ENCODE data around the gene DCC.

The DCC gene

GRCh38 chr18:53191634-53192033 is 851.6 kb downstream of the DCC start:
- H3K4me3 ChIP-seq (ENCODE audit: low read depth, low read length) = no peak overlapping the region
- DNase-seq (ENCODE audit: low read depth) = no peak

GRCh38 chr18:53193870-53194269 is 853.9 kb downstream of the DCC start:
- DNase-seq (ENCODE audit: low read depth) = no peak
- H3K4me3 ChIP-seq (ENCODE audit: low read depth, low read length) = no peak overlapping the region

GRCh38 chr18:53219853-53220252 is 879.9 kb downstream of the DCC start:
- no peak for DNase-seq (ENCODE audit: low read depth)
- H3K4me3 ChIP-seq (ENCODE audit: low read depth, low read length) = no peak overlapping the region

- H3K4me3 ChIP-seq (ENCODE audit: low read depth, low read length) = no peak overlapping the region
- no peak for DNase-seq (ENCODE audit: low read depth)
These were observed 884.3 kb downstream of the DCC start for GRCh38 chr18:53224128-53224778.

- H3K4me3 ChIP-seq (ENCODE audit: low read depth, low read length) = no peak overlapping the region
These were observed 885.7 kb downstream of the DCC start for GRCh38 chr18:53225567-53226325.

GRCh38 chr18:53234610-53235009 is 894.6 kb downstream of the DCC start:
- no peak for DNase-seq (ENCODE audit: low read depth)
- H3K4me3 ChIP-seq (ENCODE audit: low read depth, low read length) = no peak overlapping the region

More at GRCh38 chr18:53225567-53226325, 885.7 kb downstream of the DCC start:
- no peak for DNase-seq (ENCODE audit: low read depth)

- no peak overlapping the region for H3K4me3 ChIP-seq (ENCODE audit: low read depth, low read length)
These were observed 901.2 kb downstream of the DCC start for GRCh38 chr18:53241161-53241560.

GRCh38 chr18:53253789-53254188 is 913.8 kb downstream of the DCC start:
- no peak for DNase-seq (ENCODE audit: low read depth)
- H3K4me3 ChIP-seq (ENCODE audit: low read depth, low read length) = no peak overlapping the region

More at GRCh38 chr18:53241161-53241560, 901.2 kb downstream of the DCC start:
- DNase-seq (ENCODE audit: low read depth) = no peak

- no peak overlapping the region for H3K4me3 ChIP-seq (ENCODE audit: low read depth, low read length)
- no peak for DNase-seq (ENCODE audit: low read depth)
These were observed 914.3 kb downstream of the DCC start for GRCh38 chr18:53254265-53254664.

- no peak for DNase-seq (ENCODE audit: low read depth)
- no peak overlapping the region for H3K4me3 ChIP-seq (ENCODE audit: low read depth, low read length)
These were observed 921.2 kb downstream of the DCC start for GRCh38 chr18:53261241-53261640.

GRCh38 chr18:53266850-53267249 is 926.9 kb downstream of the DCC start:
- H3K4me3 ChIP-seq (ENCODE audit: low read depth, low read length) = no peak overlapping the region
- DNase-seq (ENCODE audit: low read depth) = no peak

GRCh38 chr18:53268455-53268854 is 928.5 kb downstream of the DCC start:
- no peak overlapping the region for H3K4me3 ChIP-seq (ENCODE audit: low read depth, low read length)
- no peak for DNase-seq (ENCODE audit: low read depth)

GRCh38 chr18:53281406-53281805 is 941.4 kb downstream of the DCC start:
- no peak for DNase-seq (ENCODE audit: low read depth)
- H3K4me3 ChIP-seq (ENCODE audit: low read depth, low read length) = no peak overlapping the region

GRCh38 chr18:53283708-53284107 is 943.7 kb downstream of the DCC start:
- no peak for DNase-seq (ENCODE audit: low read depth)
- no peak overlapping the region for H3K4me3 ChIP-seq (ENCODE audit: low read depth, low read length)

- H3K4me3 ChIP-seq (ENCODE audit: low read depth, low read length) = no peak overlapping the region
- DNase-seq (ENCODE audit: low read depth) = no peak
These were observed 965.5 kb downstream of the DCC start for GRCh38 chr18:53305461-53305860.

- no peak overlapping the region for H3K4me3 ChIP-seq (ENCODE audit: low read depth, low read length)
- DNase-seq (ENCODE audit: low read depth) = no peak
These were observed 979.6 kb downstream of the DCC start for GRCh38 chr18:53319628-53320027.

- no peak overlapping the region for H3K4me3 ChIP-seq (ENCODE audit: low read depth, low read length)
- DNase-seq (ENCODE audit: low read depth) = no peak
These were observed 982.2 kb downstream of the DCC start for GRCh38 chr18:53322163-53322562.

- no peak for DNase-seq (ENCODE audit: low read depth)
- no peak overlapping the region for H3K4me3 ChIP-seq (ENCODE audit: low read depth, low read length)
These were observed 984.4 kb downstream of the DCC start for GRCh38 chr18:53324353-53324752.

- no peak overlapping the region for H3K4me3 ChIP-seq (ENCODE audit: low read depth, low read length)
- DNase-seq (ENCODE audit: low read depth) = no peak
These were observed 1020.8 kb downstream of the DCC start for GRCh38 chr18:53360501-53361443.

GRCh38 chr18:53375621-53376020 is 1035.6 kb downstream of the DCC start:
- no peak overlapping the region for H3K4me3 ChIP-seq (ENCODE audit: low read depth, low read length)
- DNase-seq (ENCODE audit: low read depth) = no peak

Measured in skeletal muscle cell (primary cell).